ENCODE results near the gene EXOC3.
A peak's percentile ranks its signal among the peaks of the same experiment; 100 is the strongest.
"Not testable (repeated sequence)": the region's sequence is repeated elsewhere in the genome, so short reads cannot be mapped to it uniquely, and the experiment has no call there.

The EXOC3 gene

DNA sequence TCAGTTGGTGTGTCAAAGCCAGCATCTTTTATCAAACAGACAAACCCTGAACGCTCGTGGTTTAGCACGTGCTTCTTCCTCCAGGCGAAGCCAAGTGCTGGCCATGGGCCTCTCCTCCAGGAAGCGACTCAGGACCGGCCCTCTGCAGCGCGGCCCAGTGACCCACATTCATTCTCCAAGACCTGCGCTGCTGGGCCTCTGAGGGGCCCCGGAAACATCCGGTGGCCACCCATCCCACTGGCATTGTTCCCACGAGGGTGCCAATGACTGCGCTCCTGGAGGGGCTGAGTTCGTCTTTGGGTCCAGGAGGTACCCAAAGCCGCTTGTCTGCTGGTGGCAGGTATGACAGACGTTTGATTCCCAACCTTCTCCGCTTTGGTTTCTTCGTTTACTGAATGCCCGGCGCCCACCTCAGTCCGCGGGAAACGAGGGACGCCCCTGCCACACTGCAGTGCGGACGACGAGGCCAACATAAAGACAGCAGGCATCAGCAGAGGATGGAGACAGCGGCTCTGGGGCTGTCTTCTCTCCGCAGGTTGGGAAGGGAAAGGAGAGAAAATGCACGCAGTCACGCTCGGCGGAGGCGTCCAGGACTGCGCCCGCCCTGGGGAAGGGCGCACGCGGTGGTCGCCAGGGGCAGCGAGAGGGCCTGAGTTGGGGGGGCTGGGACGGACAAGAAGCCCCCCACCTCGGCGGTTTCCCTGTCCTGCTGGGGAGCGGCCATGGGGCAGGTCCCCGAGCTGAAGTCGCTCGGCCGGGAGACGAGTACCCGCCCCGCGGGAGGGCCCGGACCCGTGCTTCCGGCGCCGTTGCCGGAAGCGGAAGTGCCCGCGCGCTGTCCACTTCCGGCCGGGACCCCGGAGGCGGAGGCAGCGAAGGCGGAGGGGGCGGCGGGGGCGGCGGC lies at the start of gene EXOC3:
TSS of gene EXOC3 (plus strand) at position 842 of the 904 bp plus-strand sequence. CDS start 3,030 bp downstream, outside the sequence.
- peak; percentile 77 for DNase-seq

DNA sequence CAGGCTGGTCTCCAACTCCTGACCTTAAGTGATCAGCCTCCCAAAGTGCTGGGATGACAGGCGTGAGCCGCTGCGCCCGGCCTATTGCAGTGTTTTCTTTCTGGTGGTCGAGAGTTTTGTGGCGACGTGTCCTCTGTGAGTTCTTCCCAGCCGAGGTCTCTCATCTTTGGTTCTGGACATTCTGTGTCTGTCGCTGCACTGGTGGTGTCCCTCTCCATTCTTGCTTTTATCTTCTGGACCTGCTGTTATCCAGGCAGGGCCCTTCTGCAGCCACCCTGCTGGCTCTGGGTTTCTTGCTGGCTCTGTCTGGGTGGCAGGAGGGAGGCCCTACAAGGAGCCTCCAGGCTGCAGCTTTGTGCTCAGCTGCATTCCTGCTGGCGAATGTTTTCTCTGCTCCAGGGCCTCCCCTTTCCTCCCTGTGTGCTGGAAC lies 49.1 kb upstream of the EXOC3 start:
- DNase-seq: no peak

DNA sequence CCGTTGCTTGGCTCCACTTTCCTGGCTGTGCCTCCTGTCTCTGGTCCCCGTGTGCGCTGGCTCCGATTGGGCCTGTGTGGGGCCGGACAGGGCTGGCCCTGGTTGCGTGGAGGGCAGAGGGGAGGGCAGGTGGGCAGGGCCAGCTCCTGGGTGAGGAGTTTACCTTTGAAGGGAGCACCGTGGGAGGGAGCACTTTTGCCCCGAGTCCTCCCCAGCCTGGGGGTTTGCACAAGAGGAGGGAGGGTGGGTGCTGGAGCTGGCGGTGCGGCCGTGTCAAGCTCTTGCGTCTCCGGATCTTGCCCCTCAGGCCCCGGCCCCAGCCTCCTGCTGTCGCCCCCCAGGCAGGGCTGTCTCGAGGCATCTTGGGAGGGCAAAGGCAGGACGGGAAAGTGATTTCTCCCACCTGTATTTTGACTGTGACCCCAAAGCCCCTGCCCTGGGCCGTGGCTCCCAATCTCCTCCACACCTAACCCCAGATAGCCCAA lies 48.3 kb upstream of the EXOC3 start:
- peak; percentile 11 for DNase-seq

DNA sequence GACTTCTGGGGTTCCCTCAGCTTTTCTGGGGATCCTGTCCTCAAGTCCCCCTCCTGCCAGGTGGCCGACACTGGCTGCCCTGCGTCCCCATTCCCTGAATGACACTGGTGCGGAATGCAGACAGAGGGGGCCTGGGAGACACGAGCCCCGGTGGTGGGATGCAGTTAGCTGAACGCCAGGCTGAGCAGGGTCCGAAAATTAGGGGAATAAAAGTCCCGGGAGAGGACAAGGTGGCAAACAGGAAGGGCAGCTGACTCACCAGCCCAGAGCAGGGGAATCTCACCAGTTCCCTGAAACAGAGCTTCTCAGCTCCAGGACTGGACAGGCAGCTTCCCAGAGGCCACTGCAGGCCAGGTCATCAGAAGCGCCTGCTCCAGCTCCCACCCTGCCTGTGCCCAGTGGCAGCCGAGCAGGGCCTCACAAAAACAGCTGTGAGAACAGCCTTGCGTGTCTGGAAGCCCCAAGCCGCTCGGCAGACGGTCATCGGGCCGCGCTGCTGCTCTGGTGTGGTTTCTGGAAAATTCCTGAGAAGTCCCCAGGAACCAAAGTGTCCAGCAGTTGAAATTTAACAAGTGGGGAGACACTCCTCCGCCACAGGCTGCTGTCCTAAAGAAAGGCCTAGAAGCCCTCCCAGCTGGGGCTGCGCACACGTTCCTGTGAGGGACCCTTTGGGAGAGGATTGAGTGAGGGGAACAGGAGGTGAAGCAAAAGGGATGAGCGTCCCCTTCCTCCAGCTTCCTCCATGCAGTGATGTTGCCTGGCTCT lies 47.6 kb upstream of the EXOC3 start:
- DNase-seq: peak; percentile 12

DNA sequence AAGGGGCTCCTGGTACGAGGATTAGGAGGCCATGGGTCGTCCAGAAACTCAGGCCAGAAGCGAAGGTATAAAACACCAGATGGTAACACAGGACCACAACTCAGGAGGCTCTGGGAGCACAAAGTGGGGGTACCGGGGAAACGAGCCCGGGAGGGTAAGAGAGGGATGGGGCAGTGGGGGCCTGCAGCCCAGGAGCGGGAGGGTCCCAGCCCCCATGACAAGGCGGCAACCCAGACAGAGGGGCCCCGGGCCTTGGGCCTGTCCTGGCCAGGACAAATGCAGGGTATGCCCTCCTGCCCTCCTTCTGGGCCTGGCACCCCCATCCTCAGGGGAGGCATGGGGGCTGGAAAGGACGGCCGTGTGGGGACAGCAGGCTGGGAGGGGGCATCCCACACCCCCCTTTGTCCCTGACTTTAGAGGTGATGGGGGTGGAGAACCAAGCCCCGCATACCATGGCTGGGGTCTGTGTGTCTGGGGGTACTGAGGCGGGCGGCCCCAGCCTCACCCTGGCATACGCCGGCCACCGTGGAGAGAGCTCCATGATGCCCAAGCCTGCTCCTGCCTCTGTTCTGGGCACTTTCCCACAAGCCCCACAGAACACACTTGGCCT lies 47.0 kb upstream of the EXOC3 start:
- DNase-seq: peak; percentile 14

DNA sequence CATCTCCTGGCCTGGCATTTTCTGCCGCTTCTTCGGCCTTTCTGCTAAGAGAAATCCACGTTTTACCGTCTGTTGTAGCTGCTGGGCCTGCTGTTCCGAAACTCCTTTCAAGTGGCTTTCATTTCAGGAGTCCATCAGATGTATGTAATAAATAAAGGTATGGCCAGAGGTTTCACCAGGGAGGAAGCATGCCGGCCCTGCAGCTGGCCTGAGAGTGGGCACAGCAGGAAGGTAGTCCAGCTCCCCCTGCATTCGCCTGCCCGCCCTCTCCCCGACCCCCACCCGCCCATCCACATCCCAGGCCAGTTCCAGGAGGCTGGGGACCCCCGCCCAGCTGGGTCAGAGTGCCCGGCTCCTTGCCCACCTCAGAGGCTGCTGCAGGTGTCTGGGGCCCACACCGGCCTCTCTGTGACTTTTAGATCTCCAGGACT lies 46.4 kb upstream of the EXOC3 start:
- peak; percentile 13 for DNase-seq

DNA sequence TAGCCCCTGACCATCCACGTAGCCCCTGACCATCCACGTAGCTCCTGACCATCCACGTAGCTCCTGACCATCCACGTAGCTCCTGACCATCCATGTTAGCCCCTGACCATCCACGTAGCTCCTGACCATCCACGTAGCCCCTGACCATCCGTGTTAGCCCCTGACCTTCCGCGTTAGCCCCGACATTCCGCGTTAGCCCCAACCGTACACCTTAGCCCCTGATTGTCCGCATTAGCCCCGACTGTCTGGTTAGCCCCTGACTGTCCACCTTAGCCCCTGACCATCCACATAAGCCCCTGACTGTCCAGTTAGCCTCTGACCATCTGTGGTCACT lies 44.9 kb upstream of the EXOC3 start:
- DNase-seq: not testable (repeated sequence)

DNA sequence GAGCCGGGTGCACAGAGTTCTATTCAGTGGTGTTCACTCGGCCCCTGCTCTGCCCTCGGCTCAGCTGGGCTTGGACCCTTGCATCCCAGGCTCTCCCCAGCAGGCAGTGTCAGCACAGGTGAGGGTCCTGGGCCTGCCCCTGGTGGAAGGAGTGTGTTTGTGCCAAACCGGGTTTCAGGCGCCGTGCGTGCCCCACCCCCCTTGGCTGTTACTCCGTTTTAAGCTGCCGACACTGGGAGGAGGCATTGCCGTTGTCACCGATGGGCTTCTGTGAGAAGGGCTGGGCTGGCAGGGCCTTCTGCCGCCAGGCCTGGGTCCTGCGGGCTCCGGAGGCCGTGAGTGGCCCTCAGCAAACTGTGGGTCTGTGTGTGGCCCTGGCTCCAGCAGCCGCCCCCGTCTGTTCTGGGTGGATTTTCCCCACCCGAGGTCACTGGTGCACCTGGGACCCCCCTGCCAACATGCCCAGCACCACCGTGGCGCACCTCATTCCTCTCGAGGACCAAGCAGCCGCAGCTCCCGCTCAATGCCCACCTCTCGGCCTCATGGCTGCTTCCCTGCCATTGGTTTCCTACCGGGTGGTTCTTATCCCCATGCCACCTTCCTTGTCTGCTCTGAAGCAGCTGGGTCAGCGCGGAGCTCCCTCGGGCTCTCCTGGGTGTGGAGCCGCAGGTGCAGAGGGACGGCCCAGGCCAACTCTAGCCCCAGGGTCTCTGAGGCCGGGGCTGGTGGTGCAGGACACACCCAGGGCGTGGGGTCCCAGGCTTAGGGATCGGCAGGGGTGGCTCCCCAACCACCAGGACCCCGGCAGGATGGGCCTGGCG lies 44.3 kb upstream of the EXOC3 start:
- DNase-seq: peak; percentile 15

DNA sequence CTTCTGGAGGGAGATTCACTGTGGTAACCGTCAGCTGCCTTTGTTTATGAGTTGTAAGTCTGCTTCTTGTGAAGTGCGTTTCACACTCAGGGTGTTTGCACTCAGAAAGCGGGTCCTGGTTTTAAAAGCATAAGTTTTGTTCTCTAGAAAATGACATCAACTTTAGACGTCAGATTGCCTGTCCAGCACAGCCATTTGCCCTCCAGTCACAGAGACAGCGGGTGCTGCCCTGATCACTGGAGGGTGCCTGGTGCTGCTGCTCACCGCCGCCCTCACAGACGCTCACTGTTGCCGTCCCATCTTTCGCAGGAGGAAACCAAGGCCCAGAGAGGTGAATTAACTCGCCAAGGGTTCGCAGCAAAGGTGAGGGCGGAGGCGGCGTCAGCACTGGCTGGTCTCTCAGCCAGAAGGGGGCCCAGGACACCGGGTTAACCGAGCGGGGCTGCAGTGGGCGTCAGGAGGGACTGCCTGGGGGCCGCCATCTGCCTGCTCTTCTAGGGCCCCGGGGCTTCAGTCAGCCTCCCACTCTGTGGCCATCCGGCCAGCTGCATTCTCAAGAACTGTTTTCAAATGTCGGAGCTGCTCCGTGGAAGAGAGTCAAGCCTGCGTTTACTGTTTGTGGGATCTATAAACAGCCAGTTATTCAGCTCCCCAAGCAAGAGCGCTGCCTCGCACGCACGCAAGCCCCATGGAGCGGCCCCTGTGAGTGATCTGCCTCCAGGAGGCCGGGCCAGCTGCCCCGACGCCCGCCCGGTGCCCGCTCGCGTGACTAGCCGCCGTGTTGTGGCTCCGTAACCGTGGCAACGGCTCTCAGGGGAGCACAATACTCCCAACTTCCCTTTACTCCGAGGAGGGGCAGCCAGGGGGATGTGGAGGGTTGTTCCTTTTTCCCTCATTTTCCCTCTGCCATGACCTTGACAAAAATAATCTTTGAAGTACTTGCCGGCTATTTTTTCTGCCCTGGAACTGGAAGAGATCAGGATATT lies 43.4 kb upstream of the EXOC3 start:
- peak; percentile 15 for DNase-seq

DNA sequence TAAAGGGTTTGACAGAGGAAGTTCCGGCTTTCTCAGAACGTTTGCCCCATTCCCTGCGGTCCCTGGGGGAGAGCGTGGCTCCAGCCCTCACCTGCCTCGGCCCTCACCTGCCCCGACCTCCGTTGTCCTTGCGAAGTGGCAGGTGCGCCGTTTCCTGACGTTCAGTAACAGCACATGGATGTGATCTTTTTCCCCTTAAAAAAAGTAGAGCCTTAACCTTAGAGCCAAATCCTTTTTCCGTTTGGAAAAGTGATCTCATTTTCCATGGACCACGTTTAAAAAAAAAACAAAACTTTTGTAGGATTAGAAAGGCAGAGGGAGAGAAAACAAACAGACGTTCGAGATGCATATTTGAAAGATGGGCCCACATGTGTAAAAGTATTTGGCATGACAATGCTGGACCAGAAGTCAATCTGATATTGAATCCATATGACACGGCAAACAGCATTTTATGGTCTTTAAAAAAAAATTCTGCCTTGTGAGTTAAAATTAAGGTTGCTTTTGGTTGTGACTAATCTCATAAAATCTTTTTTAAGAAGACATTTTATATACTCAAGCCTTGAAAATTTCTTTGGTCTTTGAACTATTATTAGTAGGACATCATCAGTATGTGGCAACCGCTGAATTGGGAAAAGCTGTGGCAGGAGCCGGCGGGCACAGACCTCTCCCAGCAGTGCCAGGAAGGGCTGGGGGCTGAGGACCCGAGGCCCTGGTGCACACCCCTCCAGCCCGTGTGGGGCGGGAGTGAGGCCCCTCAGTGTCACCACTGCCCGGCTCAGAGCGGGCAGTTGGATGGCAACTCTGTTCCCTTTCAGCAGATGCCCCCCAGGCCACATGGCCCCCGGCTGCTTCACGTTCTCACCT lies 42.5 kb upstream of the EXOC3 start:
- DNase-seq: no peak

DNA sequence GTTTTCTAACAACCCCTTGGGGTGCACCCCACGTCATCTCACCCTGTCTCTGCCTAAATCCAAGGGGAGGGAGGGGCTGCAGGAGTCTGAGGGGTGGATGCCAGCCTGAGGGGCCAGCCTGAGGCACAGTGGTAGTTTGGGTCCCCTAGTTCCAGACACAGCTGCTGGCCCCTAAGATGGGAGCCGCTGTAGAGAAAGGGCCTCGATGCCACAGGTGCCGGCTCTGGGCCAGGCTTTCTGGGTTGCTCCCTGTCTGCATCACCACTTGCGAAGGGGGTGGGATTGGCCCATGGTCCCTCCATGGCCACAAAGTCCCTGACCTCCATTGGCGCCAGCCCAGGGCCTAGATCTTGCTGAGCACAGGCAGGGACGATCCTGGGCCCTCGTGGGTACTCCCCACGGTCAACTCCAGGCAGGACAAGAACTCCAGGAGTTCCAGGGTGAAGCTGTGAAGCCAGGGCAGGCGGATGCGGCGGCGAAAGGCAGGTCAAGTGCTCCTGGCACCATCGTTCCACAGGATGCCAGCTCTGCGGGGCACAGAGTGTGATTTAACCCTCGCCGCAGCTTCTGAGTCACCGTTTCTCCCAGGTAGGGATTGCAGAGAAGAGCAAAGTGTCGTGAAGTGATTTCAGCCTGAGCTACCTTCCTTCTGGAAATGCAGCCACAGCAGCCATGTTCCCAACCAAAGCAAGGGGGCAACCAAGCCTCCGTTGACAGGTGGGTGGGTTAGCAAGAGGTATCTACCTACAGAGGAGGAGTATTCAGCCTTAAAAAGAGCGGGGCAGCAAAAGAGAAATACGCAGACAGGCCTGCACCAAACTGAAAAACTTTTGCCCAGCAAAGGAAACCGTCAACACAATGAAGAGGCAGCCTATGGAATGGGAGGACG lies 41.6 kb upstream of the EXOC3 start:
- no peak for DNase-seq

DNA sequence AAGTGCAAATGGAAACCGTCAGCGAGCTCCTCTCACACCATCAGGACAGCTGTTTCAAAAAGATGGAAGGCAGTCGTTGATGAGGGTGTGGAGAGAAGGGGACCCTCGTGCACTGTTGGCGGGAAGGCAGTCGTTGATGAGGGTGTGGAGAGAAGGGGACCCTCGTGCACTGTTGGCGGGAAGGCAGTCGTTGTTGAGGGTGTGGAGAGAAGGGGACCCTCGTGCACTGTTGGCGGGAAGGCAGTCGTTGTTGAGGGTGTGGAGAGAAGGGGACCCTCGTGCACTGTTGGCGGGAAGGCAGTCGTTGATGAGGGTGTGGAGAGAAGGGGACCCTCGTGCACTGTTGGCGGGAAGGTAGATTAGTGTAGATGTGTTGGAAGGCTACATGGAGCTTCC lies 40.8 kb upstream of the EXOC3 start:
- not testable (repeated sequence) for DNase-seq

DNA sequence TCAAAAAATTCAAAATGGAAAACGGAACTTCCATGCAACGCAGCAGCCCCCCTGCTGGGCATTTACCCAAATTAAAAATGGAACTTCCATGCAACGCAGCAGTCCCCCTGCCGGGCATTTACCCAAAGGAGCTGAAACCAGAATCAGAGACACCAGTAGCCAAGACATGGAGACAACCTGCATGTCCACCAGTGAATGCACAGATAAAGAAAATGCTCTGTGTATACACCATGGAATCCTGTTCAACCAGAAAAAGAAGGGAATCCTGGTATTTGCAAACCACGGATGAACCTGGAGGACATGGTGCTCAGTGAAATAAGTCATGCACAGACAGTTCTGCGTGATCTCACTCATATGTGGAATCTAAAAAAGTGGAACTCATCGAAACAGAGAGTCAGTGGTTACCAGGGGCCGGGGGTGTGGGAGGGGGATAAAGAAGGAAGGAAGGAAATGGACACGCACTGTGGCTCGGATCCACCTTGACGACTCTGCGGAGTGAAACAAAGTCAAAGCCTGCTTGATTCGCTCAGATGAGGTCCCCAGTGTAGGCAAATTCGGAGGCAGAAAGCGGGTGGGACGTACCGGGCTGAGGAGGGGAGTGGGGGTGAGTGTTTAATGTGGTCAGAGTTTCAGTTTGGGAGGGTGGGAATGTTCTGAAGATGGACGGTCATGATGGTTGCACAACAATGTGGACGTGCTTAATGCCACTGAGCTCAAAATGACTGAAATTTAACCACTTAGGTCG lies 40.2 kb upstream of the EXOC3 start:
- DNase-seq: no peak

DNA sequence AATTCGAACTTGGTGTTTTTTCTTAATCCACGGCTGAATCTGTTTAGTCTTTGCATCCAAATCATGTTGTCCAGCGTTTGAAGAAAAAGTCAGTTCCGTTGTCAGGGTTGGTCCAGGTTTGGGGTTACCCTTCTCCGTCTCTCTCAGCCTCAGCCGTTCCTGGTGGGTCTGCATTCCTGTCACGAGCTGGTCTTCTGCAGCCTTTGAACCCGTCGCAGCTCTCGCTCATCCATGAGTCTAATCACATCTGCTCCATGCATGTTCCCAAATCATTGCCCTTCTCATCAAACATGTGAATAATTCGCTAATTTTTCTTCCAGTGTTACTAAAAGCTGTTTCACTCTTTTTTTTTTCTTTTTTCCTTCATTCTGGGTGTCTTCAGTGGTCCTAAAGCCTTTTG lies 39.0 kb upstream of the EXOC3 start:
- DNase-seq: no peak

DNA sequence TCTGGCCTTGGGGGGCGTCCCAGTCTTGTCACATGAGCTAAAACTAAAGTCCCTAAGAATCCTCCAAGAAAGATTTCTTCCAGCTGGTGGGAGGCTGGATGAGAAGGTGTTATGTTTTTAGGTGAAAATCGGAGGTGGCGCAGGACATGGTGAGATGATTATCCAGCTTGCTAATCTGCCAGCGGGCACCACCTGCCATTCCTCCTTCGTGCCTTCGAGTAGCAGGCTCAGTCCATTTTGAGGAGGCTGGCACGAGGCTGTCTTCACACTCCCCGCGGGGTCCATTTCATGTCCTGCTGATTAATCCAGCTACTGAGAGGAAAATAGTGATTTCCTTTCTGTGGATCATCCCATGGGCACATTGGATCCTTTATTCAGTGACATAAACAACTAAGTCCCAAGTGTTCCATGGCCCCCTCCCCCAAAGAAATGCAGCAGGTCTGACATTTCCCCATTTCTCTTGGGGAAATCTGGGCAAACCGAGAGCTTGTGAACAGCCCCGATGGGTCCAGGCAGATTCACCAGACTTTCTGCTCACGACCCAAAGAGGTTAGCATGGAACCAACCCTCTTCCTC lies 38.2 kb upstream of the EXOC3 start:
- DNase-seq: no peak

DNA sequence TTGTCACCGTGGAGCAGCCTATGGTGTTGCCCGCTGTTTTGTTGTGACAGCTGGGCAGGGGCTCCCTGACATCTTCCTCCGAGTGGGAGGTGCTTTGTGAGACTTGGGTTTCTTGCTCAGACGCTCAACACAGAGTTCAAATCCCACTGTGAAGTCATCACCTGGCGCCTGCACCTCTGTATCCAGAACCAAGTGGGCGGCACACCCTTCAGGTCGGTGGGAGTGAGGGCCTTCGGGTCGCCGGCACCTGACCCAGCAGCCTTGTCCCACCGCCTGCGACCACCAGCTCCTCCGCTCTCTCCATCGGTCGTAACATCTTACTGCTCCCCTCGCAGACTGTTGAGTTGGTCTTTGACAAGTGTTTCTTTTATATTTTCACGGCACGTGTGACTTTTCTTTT lies 37.6 kb upstream of the EXOC3 start:
- DNase-seq: no peak

DNA sequence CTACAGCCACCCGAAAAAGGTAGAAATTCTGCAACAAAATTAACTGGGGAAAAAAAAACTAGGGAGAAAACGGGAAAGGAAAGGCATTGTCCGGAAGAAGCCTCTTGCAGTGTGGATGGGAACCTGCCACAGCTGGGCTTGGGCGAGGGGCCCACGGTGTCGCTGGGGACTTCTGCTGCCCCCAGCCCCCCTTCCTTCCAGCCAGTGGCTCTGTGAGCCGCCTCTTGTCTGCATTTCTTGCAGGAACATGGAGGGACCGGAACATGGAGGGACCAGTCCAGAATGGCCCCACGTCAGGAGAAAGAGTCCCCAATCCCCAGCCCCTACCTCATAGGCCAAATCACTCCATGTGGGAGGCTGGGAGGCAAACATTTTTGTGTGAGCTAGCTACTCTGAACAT lies 36.9 kb upstream of the EXOC3 start:
- DNase-seq: no peak

DNA sequence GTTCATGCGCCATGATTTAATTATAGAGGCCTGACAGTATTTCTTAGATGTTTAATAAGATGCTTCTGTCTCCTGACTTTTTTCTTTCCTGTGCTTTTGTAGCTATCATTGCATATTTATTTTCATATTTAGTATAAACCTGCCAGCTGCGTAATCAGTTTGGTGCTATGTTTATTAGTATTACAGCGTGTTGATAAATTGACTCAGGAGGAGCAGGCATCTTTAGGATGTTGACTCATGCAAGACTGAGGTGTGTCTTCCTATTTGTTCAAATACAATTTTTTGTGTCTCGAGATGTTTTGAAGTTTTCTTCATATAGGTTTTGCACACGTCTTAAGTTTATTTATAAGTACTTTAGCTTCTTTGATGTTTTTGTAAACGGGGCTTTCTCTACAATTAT lies 35.9 kb upstream of the EXOC3 start:
- DNase-seq: no peak
